CD14-positive monocyte (primary cell): Measurements from ENCODE around the gene SOX21. TPM values are rescaled to one million over a fixed set of nuclear protein-coding genes. Genes with fewer than 3 reads are reported as not detected.
A peak's percentile ranks its signal among the peaks of the same experiment; 100 is the strongest.

ENCODE experiments used
- DNase-seq, 3 donors: peaks; one replicate each; pipeline ENCODE4 v3.0.0-alpha.2; 2011 to 2022
- H2AFZ ChIP-seq: 2 replicates; pipeline ENCODE4 v1.6.0; 2012; ENCODE audit warnings: mild to moderate bottlenecking, low read depth, low read length, inconsistent platforms; ENCODE audit not compliant: insufficient read depth, poor library complexity, severe bottlenecking
- H3K27ac ChIP-seq, 2 donors: 1 replicate in 1 of 2; 2 replicates in 1 of 2; pipeline ENCODE4 v1.5.1; 2012 to 2013; ENCODE audit warnings: low read length in 2 of 2, control low read depth in 1 of 2, inconsistent platforms in 1 of 2, low read depth in 1 of 2, mild to moderate bottlenecking in 1 of 2
- H3K27me3 ChIP-seq, 2 donors: one replicate each; pipeline versions ENCODE4 v1.6.0 to v1.6.1; 2011 to 2013; ENCODE audit warnings: low read length in 2 of 2; ENCODE audit not compliant: control insufficient read depth in 2 of 2, insufficient read depth in 2 of 2
- H3K36me3 ChIP-seq, 2 donors: replicated peaks in 1 of 2; 1 replicate in 1 of 2; 2 replicates in 1 of 2; pipeline versions ENCODE4 v1.5.1 to v1.6.1; 2012 to 2013; ENCODE audit warnings: low read length in 2 of 2, control low read depth in 1 of 2, inconsistent platforms in 1 of 2, mild to moderate bottlenecking in 1 of 2; ENCODE audit not compliant: insufficient read depth in 2 of 2, control insufficient read depth in 1 of 2
- H3K4me1 ChIP-seq, 2 donors: 1 replicate in 1 of 2; 2 replicates in 1 of 2; pipeline versions ENCODE4 v1.5.1 to v1.6.1; 2012 to 2013; ENCODE audit warnings: low read length in 2 of 2, control low read depth in 1 of 2, inconsistent platforms in 1 of 2, mild to moderate bottlenecking in 1 of 2, moderate library complexity in 1 of 2; ENCODE audit not compliant: insufficient read depth in 2 of 2, control insufficient read depth in 1 of 2
- H3K4me2 ChIP-seq: replicated peaks from 2 replicates; pipeline ENCODE3; 2012; ENCODE audit warnings: low read length, moderate library complexity, mild to moderate bottlenecking; ENCODE audit not compliant: poor library complexity, severe bottlenecking; ENCODE audit errors: extremely low read depth
- H3K4me3 ChIP-seq, 3 experiments: fragments of 200-600 bp in 1 of 3; sonication (generic) in 1 of 3; replicated peaks in 1 of 3; 1 replicate in 2 of 3; 2 replicates in 1 of 3; pipeline ENCODE4 v1.5.1; 2011 to 2013; ENCODE audit warnings: low read length in 3 of 3, mild to moderate bottlenecking in 3 of 3, control low read depth in 2 of 3, low read depth in 2 of 3, inconsistent platforms in 1 of 3, moderate library complexity in 1 of 3
- H3K79me2 ChIP-seq: 2 replicates; pipeline ENCODE4 v1.6.0; 2012; ENCODE audit warnings: mild to moderate bottlenecking, control low read depth, inconsistent platforms, low read length, moderate library complexity; ENCODE audit not compliant: insufficient read depth
- H3K9ac ChIP-seq: 2 replicates; pipeline ENCODE4 v1.6.0; 2017; ENCODE audit warnings: low read length, mild to moderate bottlenecking; ENCODE audit not compliant: insufficient read depth, poor library complexity, severe bottlenecking
- H3K9me3 ChIP-seq, 2 donors: replicated peaks in 1 of 2; 1 replicate in 1 of 2; 2 replicates in 1 of 2; pipeline versions ENCODE4 v1.5.1 to v1.6.1; 2012 to 2013; ENCODE audit warnings: low read length in 2 of 2, control low read depth in 1 of 2; ENCODE audit not compliant: control insufficient read depth in 1 of 2, insufficient read depth in 1 of 2
- H4K20me1 ChIP-seq: 2 replicates; pipeline ENCODE4 v1.6.0; 2012; ENCODE audit warnings: mild to moderate bottlenecking, low read length, control low read depth, moderate library complexity; ENCODE audit not compliant: insufficient read depth
- H3K27ac Mint-ChIP-seq, 7 donors: one replicate each; pipeline ENCODE4 v1.8.0; 2020; ENCODE audit warnings: mild to moderate bottlenecking in 7 of 7, mixed read lengths in 7 of 7, moderate library complexity in 6 of 7, inconsistent platforms in 2 of 7
- H3K27me3 Mint-ChIP-seq, 3 donors: one replicate each; pipeline ENCODE4 v1.8.0; 2021 to 2022; ENCODE audit warnings: low read depth in 3 of 3, mild to moderate bottlenecking in 3 of 3, mixed read lengths in 3 of 3, moderate library complexity in 3 of 3, inconsistent platforms in 1 of 3
- H3K36me3 Mint-ChIP-seq, 2 donors: one replicate each; pipeline ENCODE4 v1.8.0; 2020; ENCODE audit warnings: mixed read lengths in 2 of 2, inconsistent platforms in 1 of 2, mild to moderate bottlenecking in 1 of 2
- H3K4me1 Mint-ChIP-seq: one replicate; pipeline ENCODE4 v1.8.0; 2020; ENCODE audit warnings: mild to moderate bottlenecking, mixed read lengths
- H3K4me3 Mint-ChIP-seq, 2 donors: one replicate each; pipeline ENCODE4 v1.8.0; 2020; ENCODE audit warnings: mild to moderate bottlenecking in 2 of 2, mixed read lengths in 2 of 2, moderate library complexity in 1 of 2
- H3K9me3 Mint-ChIP-seq, 7 donors: one replicate each; pipeline ENCODE4 v1.8.0; 2020 to 2022; ENCODE audit warnings: mixed read lengths in 7 of 7, mild to moderate bottlenecking in 6 of 7, moderate library complexity in 6 of 7, inconsistent platforms in 2 of 7
- WGBS: methylation state at CpG from one replicate; pipeline ENCODE4 v1.1.5; 2013; ENCODE audit warnings: missing lambda C conversion rate; ENCODE audit not compliant: insufficient coverage; 5-methylcytosine and 5-hydroxymethylcytosine counted together
- intact Hi-C, 2 donors: fragments of 100-400 bp; cut with micrococcal nuclease; formaldehyde crosslinking; loops; one replicate each; pipeline versions ENCODE4 v1.15.0 to v1.15.1; 2023
- polyA plus RNA-seq, 3 donors: library from polyadenylated mRNA; depleted of rRNA in 1 of 3; unstranded in 2 of 3; stranded (reverse) in 1 of 3; fragments of 300-500 nt in 2 of 3; fragments of >200 nt in 1 of 3; fragmentation: Illumina TruSeq in 2 of 3; gene quantifications; 1 replicate in 2 of 3; 2 replicates in 1 of 3; pipeline ENCODE4 v1.2.3, GENCODE V29; 2012 to 2021
- TF ChIP-seq, protein P1 (sequence below): fragments of 200-600 bp; IDR thresholded peaks from one replicate; pipeline ENCODE4 v1.8.0; 2022; ENCODE audit warnings: antibody characterized with exemption, mild to moderate bottlenecking

SOX21 gene
- polyA plus RNA-seq, 3 donors: not detected

- H3K36me3 ChIP-seq: no peaks in the 10 kb centered on the region
- no peaks in the 10 kb centered on the region for H3K9me3 ChIP-seq
- no peak for DNase-seq
- no peaks in the 10 kb centered on the region for H3K79me2 ChIP-seq
- Mint-ChIP-seq H3K4me3 (no peak overlapping the region), H3K27ac (no peak overlapping the region), H3K36me3 (no peaks in the 10 kb centered on the region), H3K9me3 (peaks cover 0 to 2% (median 0%) of the 10 kb centered on the region in 7 donors), H3K4me1 (peaks cover 3% of the 10 kb centered on the region), H3K27me3 (peaks cover 16 to 25% (median 21%) of the 10 kb centered on the region in 3 donors)
- H3K4me1 ChIP-seq: no peaks in the 10 kb centered on the region
- H3K4me2 ChIP-seq: no peak overlapping the region
- no peak overlapping the region for H3K9ac ChIP-seq
- TF ChIP-seq, protein P1, sequence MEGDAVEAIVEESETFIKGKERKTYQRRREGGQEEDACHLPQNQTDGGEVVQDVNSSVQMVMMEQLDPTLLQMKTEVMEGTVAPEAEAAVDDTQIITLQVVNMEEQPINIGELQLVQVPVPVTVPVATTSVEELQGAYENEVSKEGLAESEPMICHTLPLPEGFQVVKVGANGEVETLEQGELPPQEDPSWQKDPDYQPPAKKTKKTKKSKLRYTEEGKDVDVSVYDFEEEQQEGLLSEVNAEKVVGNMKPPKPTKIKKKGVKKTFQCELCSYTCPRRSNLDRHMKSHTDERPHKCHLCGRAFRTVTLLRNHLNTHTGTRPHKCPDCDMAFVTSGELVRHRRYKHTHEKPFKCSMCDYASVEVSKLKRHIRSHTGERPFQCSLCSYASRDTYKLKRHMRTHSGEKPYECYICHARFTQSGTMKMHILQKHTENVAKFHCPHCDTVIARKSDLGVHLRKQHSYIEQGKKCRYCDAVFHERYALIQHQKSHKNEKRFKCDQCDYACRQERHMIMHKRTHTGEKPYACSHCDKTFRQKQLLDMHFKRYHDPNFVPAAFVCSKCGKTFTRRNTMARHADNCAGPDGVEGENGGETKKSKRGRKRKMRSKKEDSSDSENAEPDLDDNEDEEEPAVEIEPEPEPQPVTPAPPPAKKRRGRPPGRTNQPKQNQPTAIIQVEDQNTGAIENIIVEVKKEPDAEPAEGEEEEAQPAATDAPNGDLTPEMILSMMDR: no peak
- intact Hi-C loops: no loop called here
- H4K20me1 ChIP-seq: no peaks in the 10 kb centered on the region
- H3K4me3 ChIP-seq: no peak overlapping the region
- no peak overlapping the region for H3K27ac ChIP-seq
- H3K27me3 ChIP-seq: peaks cover 14 to 25% of the 10 kb centered on the region in 2 donors
- no peak overlapping the region for H2AFZ ChIP-seq
- 81% methylated on average over 5 of the region's 7 CpGs for WGBS
These were observed 47.5 kb downstream of the SOX21 start for GRCh38 chr13:94664889-94665288.

- no peak for DNase-seq
These were observed 49.9 kb downstream of the SOX21 start for GRCh38 chr13:94662274-94662945.

More at GRCh38 chr13:94662274-94662945, 49.9 kb downstream of the SOX21 start:
- H3K4me2 ChIP-seq: no peak overlapping the region
- TF ChIP-seq, protein P1: no peak
- Mint-ChIP-seq H3K36me3 (no peaks in the 10 kb centered on the region), H3K27ac (no peak overlapping the region), H3K4me1 (peaks cover 3% of the 10 kb centered on the region), H3K27me3 (peaks cover 16 to 22% (median 17%) of the 10 kb centered on the region in 3 donors), H3K9me3 (peaks cover 0 to 2% (median 0%) of the 10 kb centered on the region in 7 donors), H3K4me3 (peak overlapping the region in 1 of 2 donors; percentile 72)
- H4K20me1 ChIP-seq: no peaks in the 10 kb centered on the region
- no peaks in the 10 kb centered on the region for H3K9me3 ChIP-seq
- no peak overlapping the region for H3K4me3 ChIP-seq
- H3K27ac ChIP-seq: no peak overlapping the region
- 19% methylated on average over 5 of the region's 12 CpGs for WGBS
- H2AFZ ChIP-seq: no peak overlapping the region
- no peak overlapping the region for H3K9ac ChIP-seq
- intact Hi-C loops: no loop called here
- H3K4me1 ChIP-seq: no peaks in the 10 kb centered on the region
- no peaks in the 10 kb centered on the region for H3K36me3 ChIP-seq
- no peaks in the 10 kb centered on the region for H3K79me2 ChIP-seq
- peaks cover 14 to 25% of the 10 kb centered on the region in 2 donors for H3K27me3 ChIP-seq
